NB4 (cell line): ENCODE data around the gene SRGAP2B.
"Not testable (repeated sequence)": the region's sequence is repeated elsewhere in the genome, so short reads cannot be mapped to it uniquely, and the experiment has no call there.

Experiments
- CTCF ChIP-seq: IDR thresholded peaks from one replicate; pipeline ENCODE4 v1.5.1; 2012; ENCODE audit warnings: low read depth, low read length
- MAX ChIP-seq: IDR thresholded peaks from 2 replicates; pipeline ENCODE4 v1.6.1; 2011; ENCODE audit warnings: low read depth, low read length
- MYC ChIP-seq: IDR thresholded peaks from 2 replicates; pipeline ENCODE4 v1.6.1; 2011; ENCODE audit warnings: low read depth, low read length
- POLR2A ChIP-seq: IDR thresholded peaks from 2 replicates; pipeline ENCODE4 v1.6.1; 2011; ENCODE audit warnings: mild to moderate bottlenecking; ENCODE audit not compliant: insufficient read length; ENCODE audit errors: extremely low read depth

- not testable (repeated sequence) for TF ChIP-seq CTCF, MYC, POLR2A, MAX
These were observed 69.8 kb downstream of the SRGAP2B start for GRCh38 chr1:145025286-145025685.
